HG02970 (cell line): ENCODE data around the gene SORL1-AS1.

ENCODE experiments used
- ATAC-seq: cut with Tn5 transposase; IDR thresholded peaks from one replicate; pipeline ENCODE4 v1.9.1; 2021; ENCODE audit warnings: mild to moderate bottlenecking, moderate library complexity, moderate number of reproducible peaks; ENCODE audit not compliant: unreplicated experiment, low FRiP score

Gene SORL1-AS1

GRCh38 chr11:121452609-121453150, at the start of gene SORL1-AS1:
Gene SORL1-AS1, minus strand, starts transcription at chr11:121452967.
- peak; percentile 15 for ATAC-seq

- ATAC-seq, result no peak
Observed at GRCh38 chr11:121500717-121501116, 48.0 kb upstream of the SORL1-AS1 start.

- ATAC-seq, result no peak
Observed at GRCh38 chr11:121500275-121500674, 47.5 kb upstream of the SORL1-AS1 start.

- ATAC-seq, result no peak
Observed at GRCh38 chr11:121499405-121499804, 46.6 kb upstream of the SORL1-AS1 start.

- ATAC-seq, result no peak
Observed at GRCh38 chr11:121497176-121497998, 44.6 kb upstream of the SORL1-AS1 start.

GRCh38 chr11:121494355-121495099, 41.8 kb upstream of the SORL1-AS1 start:
- no peak for ATAC-seq

GRCh38 chr11:121489823-121490222, 37.1 kb upstream of the SORL1-AS1 start:
- ATAC-seq, result no peak

- ATAC-seq, result no peak
Observed at GRCh38 chr11:121488641-121489040, 35.9 kb upstream of the SORL1-AS1 start.

- no peak for ATAC-seq
Observed at GRCh38 chr11:121488170-121488569, 35.4 kb upstream of the SORL1-AS1 start.

- ATAC-seq, result no peak
Observed at GRCh38 chr11:121487191-121487590, 34.4 kb upstream of the SORL1-AS1 start.

GRCh38 chr11:121486054-121486453, 33.3 kb upstream of the SORL1-AS1 start:
- ATAC-seq, result no peak

GRCh38 chr11:121485216-121485615, 32.4 kb upstream of the SORL1-AS1 start:
- ATAC-seq, result no peak

- no peak for ATAC-seq
Observed at GRCh38 chr11:121483805-121484480, 31.2 kb upstream of the SORL1-AS1 start.

- ATAC-seq, result peak; percentile 77
Observed at GRCh38 chr11:121482231-121483129, 29.7 kb upstream of the SORL1-AS1 start.

- ATAC-seq, result peak; percentile 39
Observed at GRCh38 chr11:121481484-121482230, 28.9 kb upstream of the SORL1-AS1 start.

- no peak for ATAC-seq
Observed at GRCh38 chr11:121479698-121480238, 27.0 kb upstream of the SORL1-AS1 start.

GRCh38 chr11:121478895-121479697, 26.3 kb upstream of the SORL1-AS1 start:
- ATAC-seq, result no peak
